MM.1S (cell line): ENCODE results near the gene DMRTC2.

Source experiments
- DNase-seq: peaks from one replicate; pipeline ENCODE4 v3.0.0-alpha.2; 2015
- H2AFZ ChIP-seq: fragments of 300-600 bp; sonication (generic); 2 replicates; pipeline ENCODE4 v1.6.0; 2016; ENCODE audit warnings: antibody characterized with exemption, low read length
- H3F3A ChIP-seq: fragments of 300-600 bp; sonication (generic); 2 replicates; pipeline ENCODE4 v1.6.1; 2016; ENCODE audit warnings: mild to moderate bottlenecking, antibody characterized with exemption, low read length, moderate library complexity, mixed read lengths; ENCODE audit not compliant: insufficient read depth
- H3K27ac ChIP-seq: fragments of 300-600 bp; sonication (generic); 2 replicates; pipeline ENCODE4 v1.5.1; 2016; ENCODE audit warnings: mild to moderate bottlenecking, low read length
- H3K27me3 ChIP-seq: fragments of 300-600 bp; sonication (generic); replicated peaks from 2 replicates; pipeline ENCODE4 v1.6.0; 2016; ENCODE audit warnings: low read length; ENCODE audit not compliant: insufficient read depth
- H3K36me3 ChIP-seq: fragments of 300-600 bp; sonication (generic); replicated peaks from 2 replicates; pipeline ENCODE4 v1.6.1; 2016; ENCODE audit warnings: mild to moderate bottlenecking, low read length, mixed read lengths; ENCODE audit not compliant: insufficient read depth
- H3K4me1 ChIP-seq: fragments of 300-600 bp; sonication (generic); 2 replicates; pipeline ENCODE4 v1.6.1; 2016; ENCODE audit warnings: low read length, mixed read lengths
- H3K4me2 ChIP-seq: fragments of 300-600 bp; sonication (generic); 2 replicates; pipeline ENCODE4 v1.6.0; 2016; ENCODE audit warnings: low read depth, low read length
- H3K4me3 ChIP-seq: fragments of 300-600 bp; sonication (generic); 2 replicates; pipeline ENCODE4 v1.5.1; 2016; ENCODE audit warnings: low read length, mixed read lengths
- H3K79me2 ChIP-seq: fragments of 300-600 bp; sonication (generic); 2 replicates; pipeline ENCODE4 v1.6.1; 2016; ENCODE audit warnings: mixed run types, low read length, mixed read lengths
- H3K9ac ChIP-seq: fragments of 300-600 bp; sonication (generic); 2 replicates; pipeline ENCODE4 v1.6.1; 2016; ENCODE audit warnings: low read length, mixed read lengths
- H3K9me2 ChIP-seq: fragments of 300-600 bp; sonication (generic); replicated peaks from 2 replicates; pipeline ENCODE4 v1.6.1; 2016; ENCODE audit warnings: mild to moderate bottlenecking, low read length, mixed read lengths; ENCODE audit not compliant: insufficient read depth
- H3K9me3 ChIP-seq: fragments of 300-600 bp; sonication (generic); replicated peaks from 2 replicates; pipeline ENCODE4 v1.6.1; 2016; ENCODE audit warnings: mild to moderate bottlenecking, low read length, mixed read lengths; ENCODE audit not compliant: insufficient read depth
- H4K20me1 ChIP-seq: fragments of 300-600 bp; sonication (generic); 2 replicates; pipeline ENCODE4 v1.6.1; 2016; ENCODE audit warnings: mild to moderate bottlenecking, low read length, moderate library complexity, mixed read lengths; ENCODE audit not compliant: insufficient read depth
- EZH2 ChIP-seq: fragments of 300-600 bp; sonication (generic); optimal IDR thresholded peaks from 2 replicates; pipeline ENCODE3; 2017; ENCODE audit warnings: low read depth, mild to moderate bottlenecking, antibody characterized with exemption, low read length, mixed read lengths
- EZH2phosphoT487 ChIP-seq: fragments of 300-600 bp; sonication (generic); IDR thresholded peaks from 2 replicates; pipeline ENCODE4 v1.6.1; 2018; ENCODE audit warnings: antibody characterized with exemption, low read length
- TF ChIP-seq, protein P1 (sequence below): fragments of 300-600 bp; sonication (generic); IDR thresholded peaks from 2 replicates; pipeline ENCODE4 v1.5.1; 2016; ENCODE audit warnings: antibody characterized with exemption, low read length, mixed read lengths

The DMRTC2 gene

DNA sequence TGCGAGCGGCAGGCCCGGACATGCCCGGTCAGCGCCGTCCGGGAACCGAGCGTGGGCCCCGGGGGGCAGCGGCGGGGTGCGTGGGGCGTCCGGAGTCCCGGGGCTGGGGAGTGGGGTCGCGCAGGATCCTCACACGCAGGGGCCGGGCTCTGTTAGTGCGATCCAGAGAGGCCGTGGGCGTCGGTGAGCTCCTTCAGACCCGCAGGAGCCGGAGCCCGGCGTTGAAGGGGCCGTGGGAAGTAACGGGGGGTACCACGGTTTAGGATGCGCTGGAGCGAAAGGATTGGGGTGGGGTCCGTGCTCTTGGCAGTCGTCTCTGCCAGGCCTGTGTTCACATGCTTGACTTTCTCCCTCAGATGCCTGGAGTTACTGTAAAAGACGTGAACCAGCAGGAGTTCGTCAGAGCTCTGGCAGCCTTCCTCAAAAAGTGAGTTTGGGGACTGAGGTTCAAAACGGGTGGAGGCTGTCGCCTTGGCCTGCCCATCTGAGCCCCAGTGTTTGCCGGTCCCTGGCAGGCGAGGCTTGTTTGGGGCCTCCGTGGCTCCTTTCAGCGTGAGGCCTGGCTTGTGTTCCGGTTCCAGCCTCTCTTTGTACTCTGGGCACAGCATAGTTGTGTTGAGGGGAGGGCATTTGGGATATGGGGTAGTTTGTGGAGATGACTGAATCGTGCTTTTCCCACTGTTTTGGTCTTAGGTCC lies 15.7 kb downstream of the DMRTC2 start:
- H3K79me2 ChIP-seq, result peaks cover 56% of the 10 kb centered on the region
- H3K4me1 ChIP-seq, result peaks cover 45% of the 10 kb centered on the region
- peak overlapping the region; percentile 92 for H3K27ac ChIP-seq
- peaks cover 26% of the 10 kb centered on the region for H3F3A ChIP-seq
- H3K27me3 ChIP-seq, result no peaks in the 10 kb centered on the region
- no peaks in the 10 kb centered on the region for H3K9me2 ChIP-seq
- no peak overlapping the region for H2AFZ ChIP-seq
- H3K4me3 ChIP-seq, result peak overlapping the region; percentile 97
- H3K4me2 ChIP-seq, result peak overlapping the region; percentile 87
- H3K9me3 ChIP-seq, result no peaks in the 10 kb centered on the region
- peak; percentile 33 for DNase-seq
- H3K9ac ChIP-seq, result peak overlapping the region; percentile 99
- peaks cover 13% of the 10 kb centered on the region for H4K20me1 ChIP-seq
- TF ChIP-seq EZH2phosphoT487 (no peak), EZH2 (no peak)
- H3K36me3 ChIP-seq, result peaks cover 12% of the 10 kb centered on the region; the same call in 1 of the 2 replicates

DNA sequence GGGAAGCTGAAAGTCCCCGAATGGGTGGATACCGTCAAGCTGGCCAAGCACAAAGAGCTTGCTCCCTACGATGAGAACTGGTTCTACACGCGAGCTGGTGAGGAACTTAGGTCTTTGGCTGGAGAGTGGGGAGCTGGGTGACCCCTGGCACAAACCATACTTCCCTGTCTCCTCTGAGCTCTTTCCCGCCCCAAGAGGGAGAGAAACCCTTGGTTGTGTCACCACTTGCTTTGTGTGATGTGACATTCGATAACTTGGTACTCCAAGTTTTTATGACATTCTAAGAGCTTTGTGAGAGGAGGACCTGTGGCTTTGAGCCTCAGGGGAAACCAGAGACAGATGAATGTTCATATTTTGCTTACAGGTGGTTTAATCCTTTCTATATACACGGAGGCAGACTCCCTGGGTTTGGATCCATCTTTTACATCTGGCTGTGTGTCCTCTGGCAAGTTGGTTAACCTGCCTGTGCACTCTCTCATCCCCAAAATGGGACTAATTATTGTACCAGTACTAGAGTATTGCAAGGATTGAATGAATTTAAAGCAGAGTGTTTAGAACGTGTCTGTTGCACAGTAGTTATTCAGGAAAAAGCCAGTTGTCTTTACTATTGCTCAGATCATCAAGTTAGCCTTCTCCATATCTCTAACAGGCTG lies 16.4 kb downstream of the DMRTC2 start:
- peak overlapping the region; percentile 87 for H3K4me2 ChIP-seq
- H4K20me1 ChIP-seq, result peaks cover 14% of the 10 kb centered on the region
- TF ChIP-seq EZH2 (no peak), EZH2phosphoT487 (no peak)
- TF ChIP-seq, protein P1, sequence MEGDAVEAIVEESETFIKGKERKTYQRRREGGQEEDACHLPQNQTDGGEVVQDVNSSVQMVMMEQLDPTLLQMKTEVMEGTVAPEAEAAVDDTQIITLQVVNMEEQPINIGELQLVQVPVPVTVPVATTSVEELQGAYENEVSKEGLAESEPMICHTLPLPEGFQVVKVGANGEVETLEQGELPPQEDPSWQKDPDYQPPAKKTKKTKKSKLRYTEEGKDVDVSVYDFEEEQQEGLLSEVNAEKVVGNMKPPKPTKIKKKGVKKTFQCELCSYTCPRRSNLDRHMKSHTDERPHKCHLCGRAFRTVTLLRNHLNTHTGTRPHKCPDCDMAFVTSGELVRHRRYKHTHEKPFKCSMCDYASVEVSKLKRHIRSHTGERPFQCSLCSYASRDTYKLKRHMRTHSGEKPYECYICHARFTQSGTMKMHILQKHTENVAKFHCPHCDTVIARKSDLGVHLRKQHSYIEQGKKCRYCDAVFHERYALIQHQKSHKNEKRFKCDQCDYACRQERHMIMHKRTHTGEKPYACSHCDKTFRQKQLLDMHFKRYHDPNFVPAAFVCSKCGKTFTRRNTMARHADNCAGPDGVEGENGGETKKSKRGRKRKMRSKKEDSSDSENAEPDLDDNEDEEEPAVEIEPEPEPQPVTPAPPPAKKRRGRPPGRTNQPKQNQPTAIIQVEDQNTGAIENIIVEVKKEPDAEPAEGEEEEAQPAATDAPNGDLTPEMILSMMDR, result no peak
- no peak for DNase-seq
- H3K9ac ChIP-seq, result peak overlapping the region; percentile 99
- H3K4me3 ChIP-seq, result peak overlapping the region; percentile 97
- H3K27me3 ChIP-seq, result no peaks in the 10 kb centered on the region
- peaks cover 29% of the 10 kb centered on the region for H3F3A ChIP-seq
- H2AFZ ChIP-seq, result no peak overlapping the region
- H3K79me2 ChIP-seq, result peaks cover 60% of the 10 kb centered on the region
- H3K9me3 ChIP-seq, result no peaks in the 10 kb centered on the region
- peak overlapping the region; percentile 65; the same call in 1 of the 2 replicates for H3K27ac ChIP-seq
- peaks cover 12% of the 10 kb centered on the region; the same call in 1 of the 2 replicates for H3K36me3 ChIP-seq
- peaks cover 47% of the 10 kb centered on the region for H3K4me1 ChIP-seq
- H3K9me2 ChIP-seq, result no peaks in the 10 kb centered on the region

DNA sequence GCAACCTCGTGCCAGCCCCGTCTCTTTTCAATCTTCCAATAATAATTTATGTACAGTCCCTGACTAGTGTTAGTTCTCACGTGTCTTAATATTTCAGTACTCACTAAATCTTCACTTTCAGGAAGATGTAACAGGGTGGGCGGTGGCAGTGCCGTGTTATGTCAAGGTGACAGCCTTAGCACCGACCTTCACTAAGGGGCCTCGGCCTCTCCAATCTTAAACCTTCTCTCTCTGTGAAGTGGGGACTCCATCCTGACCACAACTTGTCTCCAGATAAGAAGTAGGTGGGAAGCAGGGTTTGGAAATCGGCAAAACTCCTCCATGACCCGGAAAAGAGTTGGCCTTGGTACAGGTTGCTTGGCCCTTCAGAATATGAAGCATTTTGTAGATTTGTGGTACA lies 17.0 kb downstream of the DMRTC2 start:
- Histone ChIP-seq H2AFZ (no peak overlapping the region), H3K36me3 (peaks cover 12% of the 10 kb centered on the region; the same call in 1 of the 2 replicates), H3K9me2 (no peaks in the 10 kb centered on the region), H3K9me3 (no peaks in the 10 kb centered on the region), H4K20me1 (peaks cover 18% of the 10 kb centered on the region), H3K4me2 (peak overlapping the region; percentile 87), H3K79me2 (peaks cover 66% of the 10 kb centered on the region), H3K9ac (peak overlapping the region; percentile 99; the same call in 1 of the 2 replicates), H3K27ac (no peak overlapping the region), H3F3A (peaks cover 34% of the 10 kb centered on the region), H3K4me3 (peak overlapping the region; percentile 97; the same call in 1 of the 2 replicates), H3K4me1 (peaks cover 50% of the 10 kb centered on the region), H3K27me3 (no peaks in the 10 kb centered on the region)
- DNase-seq, result no peak
- TF ChIP-seq EZH2phosphoT487 (no peak), EZH2 (no peak)
- TF ChIP-seq, protein P1, result no peak
